Stromal cell of bone marrow (primary cell): ENCODE results near the gene CHPF.
A peak's percentile ranks its signal among the peaks of the same experiment; 100 is the strongest.

Source experiments
- DNase-seq: peaks from one replicate; pipeline ENCODE4 v3.0.0-alpha.2; 2012; ENCODE audit warnings: low read depth

CHPF gene

DNA sequence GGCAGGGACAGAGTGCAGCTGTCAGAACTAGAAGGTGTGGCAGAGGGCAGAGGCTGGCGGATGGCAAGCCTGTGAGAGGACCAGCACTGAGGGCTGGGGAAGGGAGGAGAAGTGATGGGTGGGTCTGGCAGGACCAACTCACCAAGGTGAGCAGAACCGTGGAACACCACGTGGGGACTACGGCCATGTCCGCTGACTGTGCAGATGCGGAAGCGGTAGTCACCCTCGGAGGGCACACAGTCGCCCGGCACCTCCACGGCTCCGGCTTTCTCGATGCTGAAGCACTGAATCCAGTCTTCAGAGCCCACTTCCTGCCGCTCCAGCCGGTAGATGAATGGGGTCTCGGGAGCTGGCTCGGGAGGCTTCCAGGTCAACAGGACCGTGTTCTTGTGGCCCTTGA is 23.5 kb upstream of the CHPF start:
- DNase-seq = no peak

DNA sequence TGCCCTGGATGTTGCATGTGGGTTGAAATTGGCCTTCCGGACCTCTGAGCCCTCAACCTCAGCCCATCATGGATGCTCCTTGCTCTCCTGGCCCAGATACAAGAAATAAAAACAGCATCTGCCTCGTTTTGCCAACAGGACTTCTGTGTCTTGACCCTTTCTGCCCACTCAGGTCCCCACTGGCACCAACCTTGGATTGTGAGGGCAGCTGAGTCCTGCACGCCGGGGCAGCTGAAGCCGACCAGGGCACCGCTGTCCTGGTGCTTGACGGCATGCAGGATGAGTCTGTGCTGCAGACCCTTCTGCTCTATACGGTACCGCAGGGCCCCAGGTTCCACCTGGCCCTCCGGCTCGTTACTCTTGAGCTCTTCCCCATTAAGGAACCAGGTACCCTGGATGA is 23.0 kb upstream of the CHPF start:
- no peak for DNase-seq

DNA sequence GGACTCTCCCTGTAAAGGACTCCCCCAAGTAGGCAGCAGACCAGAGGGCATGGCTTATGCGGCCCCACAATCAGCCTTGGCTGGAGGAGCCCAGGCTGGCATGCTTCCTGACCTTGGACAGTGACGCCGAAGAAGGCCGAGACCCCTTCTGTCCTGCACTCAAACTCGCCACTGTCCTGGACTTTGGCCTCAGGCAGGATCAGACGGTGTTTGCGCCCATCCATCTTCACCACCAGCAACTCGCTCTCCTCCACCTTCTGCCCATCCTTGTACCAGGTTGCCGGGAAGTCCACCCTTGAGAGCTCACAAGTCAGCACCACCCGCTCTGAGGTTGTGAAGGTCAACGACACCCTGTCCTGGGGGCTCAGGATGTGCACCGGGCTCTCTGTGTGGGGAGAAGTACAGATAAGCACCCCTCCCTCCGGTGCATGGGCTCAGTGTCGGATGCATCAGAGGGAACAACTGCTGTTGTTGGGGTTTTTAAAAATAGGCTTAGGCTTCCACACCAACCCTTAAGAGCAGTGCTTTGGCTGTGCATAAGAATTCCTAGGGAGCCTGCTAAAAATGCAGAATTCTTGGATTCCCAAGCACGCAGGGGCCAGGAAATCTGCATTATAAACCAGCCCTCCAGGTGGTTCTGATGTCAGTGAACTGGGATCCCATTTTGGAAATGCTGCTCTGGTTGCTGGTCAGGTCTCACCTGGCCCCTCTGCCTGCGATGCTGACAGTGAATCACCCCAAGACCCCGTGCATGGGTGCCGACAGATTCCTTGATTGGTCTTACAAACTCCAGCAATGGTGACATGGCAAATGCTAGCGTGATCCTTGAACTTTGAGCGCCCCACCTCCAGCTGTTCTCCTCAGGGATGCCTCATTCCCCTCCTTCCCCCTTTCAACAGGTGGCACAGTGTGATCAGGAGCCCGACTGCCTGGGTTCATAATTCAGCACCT is 21.8 kb upstream of the CHPF start:
- no peak for DNase-seq

DNA sequence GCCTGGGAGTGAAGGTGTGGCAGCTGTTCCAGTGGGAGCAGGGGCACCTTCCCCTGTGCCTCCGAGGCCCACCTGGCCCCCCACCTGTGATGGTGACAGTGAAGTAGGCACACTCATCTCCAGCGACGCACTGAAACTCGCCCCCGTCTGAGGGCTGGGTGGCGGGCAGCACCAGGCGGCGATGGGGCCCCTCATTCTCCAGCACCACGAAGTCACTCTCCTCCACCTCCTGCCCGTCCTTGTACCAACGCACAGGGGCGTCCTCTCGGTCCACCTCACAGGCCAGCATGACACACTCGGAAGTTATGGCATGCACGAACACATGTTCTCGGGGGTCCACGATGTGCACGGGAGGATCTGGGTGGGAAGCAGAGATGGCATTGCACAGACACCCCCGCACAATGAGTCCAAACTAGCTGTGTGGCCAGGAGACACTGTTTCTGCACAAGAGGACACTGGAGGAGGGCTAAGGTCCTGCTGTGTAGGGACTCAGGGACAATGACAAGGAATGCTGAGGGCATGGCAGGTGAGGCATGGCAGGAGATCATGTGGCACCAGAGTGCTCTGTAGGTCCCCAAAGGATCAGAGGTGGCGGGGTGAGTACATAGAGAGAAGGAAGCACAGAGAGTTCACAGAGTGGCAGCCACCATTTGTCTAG is 19.8 kb upstream of the CHPF start:
- no peak for DNase-seq

DNA sequence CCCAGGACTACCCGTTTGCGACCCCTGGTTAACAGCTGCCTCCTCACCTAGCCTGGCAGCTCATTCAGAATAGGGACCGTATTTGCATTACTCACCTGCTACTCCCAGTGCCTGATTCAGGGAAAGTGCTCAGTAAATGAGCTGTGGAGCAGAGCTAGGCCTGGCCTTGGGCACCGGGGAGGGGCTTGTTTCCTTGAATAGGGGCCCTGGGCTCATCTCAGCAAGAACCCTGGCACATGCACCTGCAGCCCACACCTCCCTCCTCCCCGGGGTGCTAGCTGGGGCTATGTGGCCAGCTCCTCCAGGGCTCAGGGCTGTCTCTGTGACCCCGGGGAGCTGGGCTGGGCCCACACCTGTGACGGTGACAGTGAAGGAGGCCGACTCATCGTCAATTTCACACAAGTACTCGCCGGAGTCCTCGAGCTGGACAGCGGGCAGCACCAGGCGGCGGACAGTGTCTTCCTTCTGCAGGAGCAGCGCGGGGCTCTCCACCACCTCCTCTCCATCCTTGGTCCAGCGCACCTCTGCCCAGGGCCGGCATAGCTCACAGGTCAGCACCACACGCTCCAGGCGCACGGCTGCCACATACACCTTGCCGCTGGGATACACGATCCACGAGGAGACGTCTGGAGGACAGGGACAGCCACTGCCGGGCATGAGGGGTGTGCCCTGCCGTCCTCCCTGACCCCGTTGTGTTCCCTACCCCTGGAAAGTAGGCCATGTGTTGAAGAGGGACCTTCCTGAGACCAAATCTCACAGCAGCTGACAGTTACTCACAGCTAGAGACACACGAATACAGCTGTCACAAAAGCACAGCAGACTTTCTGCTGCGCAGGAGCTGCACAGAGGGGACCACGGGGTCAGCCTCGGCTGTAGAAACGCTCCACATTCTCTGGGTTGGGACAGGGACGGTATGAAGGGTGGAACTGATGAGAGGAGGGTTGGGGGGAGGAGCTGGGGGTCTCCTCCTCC is 18.7 kb upstream of the CHPF start:
- no peak for DNase-seq

DNA sequence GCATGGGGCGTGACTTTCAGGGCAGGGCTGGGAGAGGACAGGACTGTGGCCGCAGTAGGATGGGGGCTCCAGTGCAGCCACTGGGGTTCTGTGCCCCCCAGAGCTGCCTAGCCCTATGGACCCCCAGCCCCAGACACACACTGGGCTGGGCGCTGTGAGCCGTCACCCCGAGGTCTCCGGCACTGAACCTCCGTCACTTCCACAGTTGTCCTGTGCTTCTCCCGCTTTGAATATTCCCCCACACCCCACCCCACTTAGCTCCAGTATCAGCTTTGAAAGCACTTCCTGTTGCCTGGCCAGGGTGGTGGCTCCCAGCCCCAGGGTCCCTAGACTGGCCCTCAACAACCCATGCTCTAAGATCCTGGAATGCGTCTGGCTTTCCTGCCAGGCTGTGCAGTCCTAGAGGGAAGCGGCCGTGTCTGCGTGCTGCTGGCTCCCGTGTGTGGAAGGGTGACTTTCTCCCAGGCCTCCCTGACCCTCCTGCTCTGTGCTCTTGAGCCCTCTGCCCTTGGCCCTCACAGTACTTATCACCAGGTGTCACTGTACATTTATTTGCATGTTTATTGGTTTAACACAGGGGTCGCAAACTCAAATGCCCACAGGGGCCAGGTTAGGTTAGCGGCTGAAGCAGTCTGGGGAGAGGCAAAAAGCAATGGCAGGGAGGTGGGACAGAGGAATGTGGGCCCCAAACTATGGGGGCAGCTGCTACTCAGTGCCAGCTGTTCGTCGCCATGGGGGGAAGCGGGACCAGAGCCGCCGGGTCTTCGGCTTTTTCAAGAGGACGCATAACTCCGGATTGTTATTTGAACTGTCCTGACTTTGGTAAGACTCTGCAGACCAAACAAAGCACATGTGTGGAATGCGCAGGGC is 17.8 kb upstream of the CHPF start:
- no peak for DNase-seq

DNA sequence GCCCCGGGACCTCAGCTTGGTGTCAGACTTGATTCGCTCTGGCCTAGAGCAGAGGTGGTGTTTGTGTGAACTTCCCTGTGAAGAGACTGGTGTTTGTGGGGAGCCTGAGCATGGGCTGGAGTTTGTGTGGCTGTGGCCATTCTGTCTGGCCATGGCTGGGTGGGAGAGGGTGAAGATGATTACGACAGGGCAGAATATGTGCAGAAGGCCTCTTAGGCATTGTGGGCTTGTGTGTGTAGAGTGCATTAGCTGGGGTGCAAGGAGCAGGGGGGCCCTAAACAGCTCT is 17.2 kb upstream of the CHPF start:
- no peak for DNase-seq

DNA sequence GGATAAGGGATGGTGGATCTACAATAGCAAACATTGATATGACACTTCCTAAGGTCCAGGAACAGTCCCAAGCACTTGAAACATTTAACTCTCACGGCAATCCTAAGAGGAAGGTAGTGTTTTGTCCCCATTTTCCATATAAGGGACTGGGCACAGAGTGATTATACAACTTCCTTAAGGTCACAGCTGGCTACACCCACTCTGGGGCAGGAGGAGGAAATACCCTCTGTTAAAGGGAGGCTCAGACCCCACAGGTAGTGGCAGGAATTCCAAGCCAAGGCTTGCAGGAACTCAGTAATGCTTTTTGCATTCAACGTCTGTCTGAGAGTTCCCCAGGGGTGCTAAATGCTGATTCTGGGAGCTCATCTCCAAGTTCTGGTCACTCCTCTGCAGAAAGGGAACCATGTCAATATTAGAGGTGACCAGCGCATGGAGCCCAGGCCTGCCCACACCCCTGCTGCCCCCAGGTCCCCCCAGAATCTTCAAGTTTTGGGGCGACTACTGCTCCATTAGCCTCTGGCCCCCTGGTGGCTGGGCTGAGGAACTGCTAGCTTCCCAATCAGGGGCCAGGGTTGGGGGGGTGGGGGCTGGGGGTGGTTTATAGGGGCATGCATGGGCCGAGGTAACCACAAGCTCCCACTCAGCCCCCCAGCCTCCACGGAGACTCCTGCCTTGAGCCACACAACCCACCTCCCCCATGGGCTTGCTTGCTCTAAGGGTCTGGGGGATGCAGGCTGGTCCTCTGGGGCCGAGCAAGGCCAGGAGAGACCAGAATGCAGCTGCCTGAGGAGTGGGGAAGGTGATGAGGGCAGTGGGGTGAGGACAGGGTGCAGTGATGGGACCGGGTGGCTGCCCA is 16.7 kb upstream of the CHPF start:
- DNase-seq = no peak

DNA sequence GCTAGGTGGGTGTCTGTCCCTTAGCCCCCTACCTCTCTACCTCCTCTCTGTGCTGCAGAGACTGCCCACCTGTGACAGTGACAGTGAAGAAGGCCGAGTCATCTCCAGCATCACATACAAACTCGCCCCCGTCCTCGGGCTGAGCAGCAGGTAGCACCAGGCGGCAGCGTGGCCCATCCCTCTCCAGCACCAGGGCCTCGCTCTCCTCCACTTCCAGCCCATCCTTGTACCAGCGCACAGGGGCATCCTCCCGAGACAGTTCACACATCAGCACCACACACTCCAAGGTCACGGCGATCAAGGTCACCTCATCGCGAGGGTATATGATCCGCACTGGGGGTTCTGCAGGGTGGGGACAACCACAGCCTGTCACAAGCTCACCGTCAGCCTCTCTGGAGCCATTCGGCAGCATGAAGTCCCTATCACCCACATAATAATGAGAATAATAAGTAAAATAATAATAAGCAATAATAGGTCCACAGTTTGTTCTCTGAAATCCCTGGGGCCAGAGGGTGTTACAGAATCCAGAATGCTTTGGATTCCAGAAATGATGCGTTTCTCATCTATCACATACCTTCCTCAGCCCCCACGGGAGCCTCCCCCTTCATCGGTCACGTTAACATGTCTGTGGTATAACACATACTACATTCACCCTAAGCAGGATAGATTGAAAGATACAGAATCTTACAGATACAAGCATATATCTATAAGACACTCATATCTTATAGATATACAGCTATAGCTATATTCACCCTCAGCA is 15.7 kb upstream of the CHPF start:
- DNase-seq = no peak

DNA sequence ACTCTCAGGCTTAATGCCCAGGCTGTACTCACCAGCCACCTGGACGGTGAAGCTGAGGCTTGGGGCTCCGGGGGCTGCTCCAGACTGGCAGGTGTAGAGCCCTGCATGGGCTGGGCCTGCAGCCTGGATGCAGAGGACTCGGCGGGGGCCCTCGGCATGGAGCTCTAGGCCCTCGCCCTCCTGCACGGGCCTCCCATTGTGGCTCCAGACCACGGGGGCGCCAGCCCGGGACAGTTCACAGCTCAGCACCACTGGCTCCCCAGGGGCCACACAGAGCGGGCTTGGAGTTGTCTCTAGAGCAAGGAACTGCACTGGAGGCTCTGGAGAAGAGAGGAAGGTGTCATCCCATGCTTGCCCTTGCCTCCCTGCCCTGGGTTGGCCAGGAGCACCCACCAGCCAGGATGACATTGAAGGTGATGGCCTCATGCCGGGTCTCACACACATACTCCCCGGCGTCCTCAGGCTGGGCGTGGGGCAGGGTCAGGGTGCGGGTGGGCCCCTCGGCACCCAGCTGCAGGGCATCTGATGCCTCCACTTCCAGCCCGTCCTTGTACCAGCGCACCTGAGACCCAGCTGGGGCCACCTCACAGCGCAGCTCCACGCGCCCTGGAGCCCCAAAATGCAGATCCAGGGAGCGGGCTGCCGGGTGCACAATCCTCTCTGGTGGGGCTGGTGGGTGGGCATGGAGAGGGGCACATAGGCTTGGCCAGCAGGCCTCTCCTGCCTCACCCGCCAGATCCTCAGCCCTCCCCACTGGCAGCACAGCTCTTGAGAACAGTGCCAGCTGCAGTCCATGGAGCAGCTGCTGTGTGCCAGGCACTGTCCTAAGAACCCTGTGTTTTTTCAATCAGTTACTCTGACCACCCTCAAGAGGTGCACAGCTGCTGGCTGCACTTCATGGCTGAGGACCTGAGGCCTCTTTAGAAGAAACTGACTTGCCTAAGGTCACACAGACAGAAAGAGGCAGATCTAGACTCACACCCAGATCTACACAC is 14.5 kb upstream of the CHPF start:
- no peak for DNase-seq

DNA sequence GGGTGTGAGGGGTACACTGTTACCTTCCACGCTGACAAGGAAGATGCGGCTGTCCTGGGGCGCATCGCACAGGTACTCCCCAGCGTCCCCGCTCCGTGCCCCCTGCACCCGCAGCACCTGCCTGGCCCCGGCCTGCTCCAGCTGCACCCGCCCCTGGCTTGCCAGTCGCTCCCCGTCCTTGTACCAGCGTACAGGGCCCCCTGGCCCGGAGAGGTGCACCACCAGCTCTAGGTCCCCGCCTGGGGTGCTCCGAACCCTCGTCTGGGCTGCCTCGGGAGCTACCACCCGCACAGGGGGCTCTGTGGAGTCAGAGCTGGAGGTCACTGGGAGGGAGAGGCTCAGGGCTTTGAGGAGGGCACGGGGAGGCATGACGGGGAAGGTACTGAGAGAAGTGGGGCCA is 13.7 kb upstream of the CHPF start:
- DNase-seq = no peak

DNA sequence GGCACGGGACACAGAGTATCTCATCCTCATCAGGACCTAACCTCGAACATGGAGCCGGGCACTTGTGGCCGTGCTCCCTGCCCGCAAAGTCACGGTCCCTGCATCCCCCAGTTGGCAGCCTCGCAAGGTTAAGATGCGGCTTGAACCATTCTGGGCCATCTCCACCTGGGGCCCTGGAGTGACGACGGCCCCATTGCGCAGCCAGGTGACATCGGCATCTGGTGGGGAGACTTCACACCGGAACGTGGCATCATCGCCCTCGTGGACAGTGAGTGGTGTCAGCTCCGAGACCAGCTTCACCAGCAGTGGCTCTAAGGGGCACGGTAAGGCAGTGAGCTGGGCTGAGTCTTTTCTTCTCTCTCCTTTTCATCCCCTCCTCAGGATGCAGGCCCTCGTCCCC is 12.8 kb upstream of the CHPF start:
- no peak for DNase-seq

DNA sequence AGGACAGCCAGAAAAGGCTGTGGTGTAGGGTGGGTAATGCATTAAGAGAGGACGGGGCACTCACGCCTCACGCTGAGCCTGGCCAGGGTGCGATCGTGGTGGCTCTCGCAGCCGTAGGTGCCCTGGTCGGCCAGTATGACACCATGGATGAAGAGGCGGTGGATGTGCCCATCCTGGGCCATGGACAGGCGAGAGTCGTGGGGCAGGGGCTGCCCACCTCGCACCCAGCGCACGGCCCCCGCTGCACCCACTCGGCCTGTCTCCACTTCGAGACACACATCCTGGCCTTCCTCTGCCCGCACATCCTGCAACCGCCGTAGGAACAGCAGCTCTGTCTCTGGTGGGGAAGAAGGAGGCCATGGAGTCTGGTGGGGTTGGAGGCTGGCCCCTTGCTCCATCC is 12.3 kb upstream of the CHPF start:
- no peak for DNase-seq

DNA sequence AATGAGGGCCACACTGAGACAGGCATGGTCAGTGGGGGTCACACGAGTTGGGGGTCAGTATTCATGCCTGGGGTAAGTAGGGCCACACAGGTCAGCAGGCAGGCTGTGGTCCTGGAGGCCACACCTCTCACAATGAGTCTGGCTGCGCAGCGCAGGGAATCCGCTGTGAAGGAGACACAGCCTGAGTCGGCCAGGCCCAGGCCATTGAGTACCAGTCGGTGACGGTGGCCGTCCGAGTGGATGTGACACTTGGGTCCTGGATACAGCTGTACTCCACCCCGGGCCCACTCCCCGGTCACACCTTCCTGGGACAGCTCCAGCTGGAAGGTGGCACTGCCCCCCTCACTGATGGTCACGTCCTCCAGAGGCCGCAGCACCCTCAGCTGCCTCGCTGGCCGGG is 10.7 kb upstream of the CHPF start:
- DNase-seq = no peak

DNA sequence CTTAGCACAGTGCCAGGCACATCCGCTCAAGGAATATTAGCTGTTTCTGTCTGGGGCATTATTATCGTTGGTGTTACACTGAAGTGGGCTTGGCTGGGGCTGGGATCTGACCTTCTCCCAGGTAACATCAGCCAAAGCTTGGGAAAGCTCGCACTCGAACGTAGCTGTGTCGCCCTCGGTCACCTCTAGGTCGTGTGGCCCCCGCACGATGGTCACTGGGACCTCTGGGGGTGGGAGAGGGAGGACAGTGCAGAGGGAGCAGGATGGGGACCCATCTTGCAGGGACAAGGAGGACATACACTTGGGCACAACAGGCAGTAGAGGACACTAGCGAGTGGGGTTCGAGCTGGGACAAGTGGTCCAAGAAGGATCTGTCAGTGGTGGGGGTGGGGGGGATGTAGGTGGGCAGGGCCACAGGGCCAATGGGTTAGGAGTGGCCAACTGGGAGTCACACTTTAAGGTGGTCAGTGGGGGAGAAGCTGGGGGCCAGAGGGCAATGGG is 9.9 kb upstream of the CHPF start:
- DNase-seq = no peak

DNA sequence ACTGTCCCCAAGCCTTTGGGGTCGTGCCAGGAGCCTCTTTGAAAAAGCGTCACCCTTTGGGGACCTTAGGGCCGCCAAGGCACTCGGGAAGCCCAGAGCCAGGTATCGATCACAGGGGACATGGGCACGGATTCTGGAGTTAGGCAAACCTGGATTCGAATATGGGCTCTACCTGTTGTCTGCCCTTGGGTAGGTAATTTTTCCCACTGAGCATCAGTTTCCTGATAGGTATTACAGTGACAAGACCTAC is 9.5 kb upstream of the CHPF start:
- no peak for DNase-seq

DNA sequence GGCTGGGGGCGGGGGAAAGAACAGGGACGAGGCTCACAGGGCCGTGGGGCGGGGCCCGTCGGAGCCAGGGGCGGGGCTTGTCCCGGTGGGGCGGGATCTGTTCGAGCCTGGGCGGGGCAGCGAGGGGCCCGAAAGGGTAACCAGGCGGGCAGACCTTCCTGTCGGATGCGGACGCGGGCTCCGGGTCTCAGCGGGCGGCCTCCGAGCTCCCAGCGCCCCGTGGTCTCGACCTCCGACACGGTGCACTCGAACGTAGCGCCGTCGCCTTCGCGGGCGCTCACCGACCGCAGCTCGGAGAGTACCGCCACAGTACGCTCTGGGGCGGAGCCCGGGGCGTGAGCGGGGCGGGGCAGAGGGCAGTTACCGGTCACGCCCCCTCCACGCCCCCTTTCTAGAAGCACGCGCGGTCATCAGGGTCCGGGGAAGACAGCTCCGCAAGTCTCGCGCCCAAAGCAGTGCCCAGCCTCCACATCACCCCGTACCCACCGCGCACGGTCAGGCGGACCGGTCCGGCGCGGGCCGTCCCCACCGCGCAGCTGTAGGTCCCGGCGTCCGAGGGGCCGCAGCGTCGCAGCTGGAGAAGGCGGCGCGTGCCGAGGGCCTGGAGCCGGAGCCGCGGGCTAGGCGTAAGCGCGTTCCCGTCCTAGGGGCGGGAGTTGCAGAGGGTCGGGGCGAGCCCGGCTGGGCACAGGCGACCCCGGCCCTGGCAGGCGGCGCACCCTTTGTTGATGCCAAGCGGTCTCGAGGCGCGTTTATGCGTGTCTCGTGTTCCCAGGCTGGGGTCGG is 9.0 kb upstream of the CHPF start:
- DNase-seq = peak; percentile 53
